ENCODE data around the gene UQCC5. TPM values are rescaled to one million over a fixed set of nuclear protein-coding genes. Genes with fewer than 3 reads are reported as not detected.

UQCC5 gene
- polyA plus RNA-seq, 1 donor from 2014 or later: 20.5 TPM

GRCh38 chr3:52523386-52524257 is 12.8 kb upstream of the UQCC5 start:
- no peak for TF ChIP-seq POLR2AphosphoS5 (IDR thresholded peaks at IDR 0.05)
- no peak for TF ChIP-seq REST (IDR thresholded peaks at IDR 0.05; ENCODE audit: borderline replicate concordance)
- no peak for TF ChIP-seq CTCF (IDR thresholded peaks at IDR 0.05; ENCODE audit: poor library complexity, severe bottlenecking)
- H3K9me3 ChIP-seq (ENCODE audit: low read length): no peaks in the 10 kb centered on the region
- no peaks in the 10 kb centered on the region for H4K20me1 ChIP-seq (ENCODE audit: insufficient read depth)
- H3K4me3 ChIP-seq (ENCODE audit: low read length): no peak overlapping the region
- H3K9ac ChIP-seq (ENCODE audit: low read length): no peak overlapping the region
- H3K79me2 ChIP-seq (replicated peaks; ENCODE audit: insufficient read depth, low read length): no peaks in the 10 kb centered on the region
- no peaks in the 10 kb centered on the region for H3F3A ChIP-seq (ENCODE audit: insufficient read depth, low read length, poor library complexity, severe bottlenecking)
- H3K36me3 ChIP-seq (ENCODE audit: insufficient read depth, low read length): no peaks in the 10 kb centered on the region
- no peak overlapping the region for H3K4me2 ChIP-seq (ENCODE audit: low read length)
- H3K27me3 ChIP-seq (ENCODE audit: insufficient read depth, low read depth, low read length): no peaks in the 10 kb centered on the region
- H3K9me2 ChIP-seq (ENCODE audit: insufficient read depth, low read length): no peaks in the 10 kb centered on the region
- no peak overlapping the region for H2AFZ ChIP-seq (ENCODE audit: low read depth, low read length)
- H3K27ac ChIP-seq (ENCODE audit: low read length): no peak overlapping the region

GRCh38 chr3:52524258-52524751 is 12.1 kb upstream of the UQCC5 start:
- no peaks in the 10 kb centered on the region for H3K9me3 ChIP-seq (ENCODE audit: low read length)
- TF ChIP-seq RAD21 (conservative IDR thresholded peaks at IDR 0.05): no peak
- TF ChIP-seq EZH2 (IDR thresholded peaks at IDR 0.05; ENCODE audit: borderline replicate concordance, insufficient read depth, low read length, poor library complexity, severe bottlenecking): no peak
- TF ChIP-seq CTCF (IDR thresholded peaks at IDR 0.05; ENCODE audit: poor library complexity, severe bottlenecking): no peak
- no peak for TF ChIP-seq EP300 (conservative IDR thresholded peaks at IDR 0.05; ENCODE audit: poor library complexity, severe bottlenecking)
- no peak for TF ChIP-seq POLR2AphosphoS5 (IDR thresholded peaks at IDR 0.05)
- no peak for TF ChIP-seq SMC3 (conservative IDR thresholded peaks at IDR 0.05; ENCODE audit: poor library complexity)
- TF ChIP-seq REST (IDR thresholded peaks at IDR 0.05; ENCODE audit: borderline replicate concordance): no peak
- no peak for TF ChIP-seq MXI1 (conservative IDR thresholded peaks at IDR 0.05; ENCODE audit: poor library complexity, severe bottlenecking)
- TF ChIP-seq TAF1 (IDR thresholded peaks at IDR 0.05; ENCODE audit: low read depth): no peak
- H3K9ac ChIP-seq (ENCODE audit: low read length): no peak overlapping the region
- H3K27ac ChIP-seq (ENCODE audit: low read length): no peak overlapping the region
- no peaks in the 10 kb centered on the region for H3K79me2 ChIP-seq (replicated peaks; ENCODE audit: insufficient read depth, low read length)
- H3K4me3 ChIP-seq (ENCODE audit: low read length): no peak overlapping the region
- H4K20me1 ChIP-seq (ENCODE audit: insufficient read depth): no peaks in the 10 kb centered on the region
- H2AFZ ChIP-seq (ENCODE audit: low read depth, low read length): no peak overlapping the region
- no peak overlapping the region for H3K4me2 ChIP-seq (ENCODE audit: low read length)
- H3K36me3 ChIP-seq (ENCODE audit: insufficient read depth, low read length): no peaks in the 10 kb centered on the region
- no peaks in the 10 kb centered on the region for H3K9me2 ChIP-seq (ENCODE audit: insufficient read depth, low read length)
- no peaks in the 10 kb centered on the region for H3K27me3 ChIP-seq (ENCODE audit: insufficient read depth, low read depth, low read length)
- H3F3A ChIP-seq (ENCODE audit: insufficient read depth, low read length, poor library complexity, severe bottlenecking): no peaks in the 10 kb centered on the region
